Astrocyte (in vitro differentiated cells and primary cell): Measurements from ENCODE around the gene RFC1.
"Not testable (repeated sequence)": the region's sequence is repeated elsewhere in the genome, so short reads cannot be mapped to it uniquely, and the experiment has no call there.

Source experiments
- CTCF ChIP-seq: IDR thresholded peaks from 2 replicates; pipeline ENCODE4 v1.5.1; 2011; ENCODE audit warnings: low read depth, mild to moderate bottlenecking, inconsistent platforms, low read length, moderate library complexity; ENCODE audit not compliant: insufficient read depth
- EZH2 ChIP-seq: IDR thresholded peaks from 2 replicates; pipeline ENCODE4 v1.6.1; 2012; ENCODE audit warnings: mild to moderate bottlenecking, low read length, inconsistent platforms; ENCODE audit not compliant: insufficient read depth

GRCh38 chr4:39401640-39402039, 35.5 kb upstream of the RFC1 start:
- not testable (repeated sequence) for TF ChIP-seq CTCF, EZH2
